GM12878 (cell line): Measurements from ENCODE around the gene CAMTA1. TPM values are rescaled to one million over a fixed set of nuclear protein-coding genes. Genes with fewer than 3 reads are reported as not detected.

ENCODE experiments used
- ATAC-seq: fragments of 200-7000 bp; cut with Tn5 transposase; 3 replicates; pipeline ENCODE4 v1.9.1; 2020; ENCODE audit warnings: mild to moderate bottlenecking, moderate library complexity
- BruUV-seq: library from RNA; stranded (reverse); fragments of 400-500 nt; replicated peaks from 2 replicates; lab custom pipeline; 2021; lab: Mats Ljungman, UMichigan
- CTCF ChIA-PET: fragments of 300-600 bp; sonication (Branson Sonifier 250); formaldehyde crosslinking; extraction: SDS; loops from one replicate; lab custom pipeline; 2021; ENCODE audit warnings: inconsistent platforms; lab: Yijun Ruan, JAX
- POLR2A ChIA-PET: fragments of 350-600 bp; formaldehyde crosslinking; extraction: SDS; loops from one replicate; lab custom pipeline; 2021; ENCODE audit warnings: inconsistent platforms; lab: Charles Lee
- RAD21 ChIA-PET: fragments of 300-600 bp; sonication (Branson Sonifier 250); formaldehyde crosslinking; loops from one replicate; lab custom pipeline; 2023; ENCODE audit warnings: antibody characterized with exemption; ENCODE audit not compliant: unreplicated experiment; lab: Charles Lee
- SMC1A ChIA-PET: fragments of 300-600 bp; sonication (Branson Sonifier 250); formaldehyde crosslinking; loops from one replicate; lab custom pipeline; 2023; ENCODE audit not compliant: unreplicated experiment, uncharacterized antibody; lab: Charles Lee
- DNase-seq: peaks from one replicate; pipeline ENCODE4 v3.0.0-alpha.2; 2011; ENCODE audit warnings: low read depth, low spot score
- FAIRE-seq: peaks from 3 replicates; lab custom pipeline; 2011; peaks lifted over from hg19 to GRCh38; lab: Jason Lieb, UNC
- H2AFZ ChIP-seq: 2 replicates; pipeline ENCODE4 v1.6.0; 2011; ENCODE audit warnings: low read depth, low read length, control low read depth; ENCODE audit not compliant: control insufficient read depth
- H3K27ac ChIP-seq: 2 replicates; pipeline ENCODE4 v1.5.1; 2011; ENCODE audit warnings: control low read depth; ENCODE audit not compliant: control insufficient read depth, insufficient read depth
- H3K27me3 ChIP-seq, 2 experiments: replicated peaks in 1 of 2; 2 replicates each; pipeline versions ENCODE4 v1.6.0 to v1.6.1; 2011; ENCODE audit warnings: low read length in 1 of 2; ENCODE audit not compliant: control insufficient read depth in 2 of 2, insufficient read depth in 2 of 2
- H3K36me3 ChIP-seq, 2 experiments: 2 replicates each; pipeline ENCODE4 v1.5.1; 2011; ENCODE audit warnings: low read length in 1 of 2; ENCODE audit not compliant: control insufficient read depth in 2 of 2, insufficient read depth in 2 of 2
- H3K4me1 ChIP-seq: 2 replicates; pipeline ENCODE4 v1.6.1; 2011; ENCODE audit warnings: mild to moderate bottlenecking, low read length, moderate library complexity, mixed read lengths; ENCODE audit not compliant: control insufficient read depth, insufficient read depth
- H3K4me2 ChIP-seq: 2 replicates; pipeline ENCODE4 v1.6.0; 2011; ENCODE audit warnings: control low read depth; ENCODE audit not compliant: control insufficient read depth, insufficient read depth
- H3K4me3 ChIP-seq: fragments of 200-600 bp; sonication (generic); 2 replicates; pipeline ENCODE4 v1.5.1; 2016
- H3K79me2 ChIP-seq: 2 replicates; pipeline ENCODE4 v1.6.0; 2011; ENCODE audit warnings: low read length; ENCODE audit not compliant: control insufficient read depth, insufficient read depth
- H3K9ac ChIP-seq: 2 replicates; pipeline ENCODE4 v1.8.0; 2011; ENCODE audit warnings: low read length, control low read depth, mixed read lengths; ENCODE audit not compliant: control insufficient read depth, insufficient read depth
- H3K9me3 ChIP-seq: replicated peaks from 3 replicates; pipeline ENCODE4 v1.5.1; 2011; ENCODE audit warnings: mild to moderate bottlenecking, low read length; ENCODE audit not compliant: control insufficient read depth, insufficient read depth
- H4K20me1 ChIP-seq: 2 replicates; pipeline ENCODE4 v1.6.0; 2011; ENCODE audit not compliant: control insufficient read depth, insufficient read depth
- BHLHE40 ChIP-seq, 2 experiments: fragments of 450-650 bp in 1 of 2; IDR thresholded peaks; 2 replicates each; pipeline ENCODE4 v1.6.1; 2011 to 2017; ENCODE audit warnings: low read depth in 2 of 2, borderline replicate concordance in 1 of 2, improper control_type of control experiment in 1 of 2, low read length in 1 of 2, mild to moderate bottlenecking in 1 of 2
- FOXM1 ChIP-seq: IDR thresholded peaks from 2 replicates; pipeline ENCODE4 v1.6.1; 2012; ENCODE audit warnings: low read depth, mild to moderate bottlenecking, inconsistent platforms, low read length, moderate library complexity
- GABPA ChIP-seq: IDR thresholded peaks from 2 replicates; pipeline ENCODE4 v1.6.1; 2014; ENCODE audit warnings: antibody characterized with exemption, low read depth, mild to moderate bottlenecking, inconsistent platforms
- HCFC1 ChIP-seq: fragments of 150-350 bp; IDR thresholded peaks from 2 replicates; pipeline ENCODE4 v1.6.1; 2014; ENCODE audit warnings: low read length
- HDAC2 ChIP-seq: fragments of 200-600 bp; sonication (generic); IDR thresholded peaks from 2 replicates; pipeline ENCODE4 v1.6.1; 2017
- IRF4 ChIP-seq: IDR thresholded peaks from 2 replicates; pipeline ENCODE4 v1.6.1; 2011; ENCODE audit warnings: low read depth, low read length
- JUNB ChIP-seq: IDR thresholded peaks from 2 replicates; pipeline ENCODE4 v1.6.1; 2016; ENCODE audit warnings: antibody characterized with exemption, mild to moderate bottlenecking
- JUND ChIP-seq: IDR thresholded peaks from 2 replicates; pipeline ENCODE4 v1.6.1; 2012; ENCODE audit warnings: low read depth, mild to moderate bottlenecking, low read length, improper control_type of control experiment, moderate library complexity
- NFYB ChIP-seq: IDR thresholded peaks from 2 replicates; pipeline ENCODE4 v1.6.1; 2011; ENCODE audit warnings: low read depth, mild to moderate bottlenecking, low read length, improper control_type of control experiment, moderate library complexity; ENCODE audit not compliant: insufficient read depth
- NR2C2 ChIP-seq: IDR thresholded peaks from 2 replicates; pipeline ENCODE4 v1.6.1; 2011; ENCODE audit warnings: borderline replicate concordance, low read depth; ENCODE audit not compliant: control insufficient read depth, insufficient read length
- PAX8 ChIP-seq: fragments of 450-650 bp; IDR thresholded peaks from 2 replicates; pipeline ENCODE4 v1.6.1; 2017; ENCODE audit warnings: mild to moderate bottlenecking, moderate library complexity
- RAD51 ChIP-seq: fragments of 450-650 bp; IDR thresholded peaks from 2 replicates; pipeline ENCODE4 v1.6.1; 2016; ENCODE audit warnings: moderate library complexity, mild to moderate bottlenecking, inconsistent platforms
- RBBP5 ChIP-seq: fragments of 200-600 bp; sonication (generic); conservative IDR thresholded peaks from 2 replicates; pipeline ENCODE4 v1.6.1; 2016
- SIN3A ChIP-seq: IDR thresholded peaks from 2 replicates; pipeline ENCODE4 v1.6.1; 2012; ENCODE audit warnings: low read depth, low read length, improper control_type of control experiment
- SMAD5 ChIP-seq: IDR thresholded peaks from 2 replicates; pipeline ENCODE4 v1.6.1; 2016; ENCODE audit warnings: antibody characterized with exemption, low read depth
- SMC3 ChIP-seq: IDR thresholded peaks from 2 replicates; pipeline ENCODE4 v1.6.1; 2011; ENCODE audit warnings: low read length, improper control_type of control experiment, borderline replicate concordance
- SRF ChIP-seq, 2 experiments: IDR thresholded peaks; 2 replicates each; pipeline ENCODE4 v1.6.1; 2011; ENCODE audit warnings: low read depth in 2 of 2, low read length in 2 of 2, mild to moderate bottlenecking in 1 of 2, moderate library complexity in 1 of 2
- TARDBP ChIP-seq: IDR thresholded peaks from 2 replicates; pipeline ENCODE4 v1.6.1; 2016; ENCODE audit warnings: borderline replicate concordance
- ZNF207 ChIP-seq: fragments of 450-650 bp; IDR thresholded peaks from 2 replicates; pipeline ENCODE4 v1.6.1; 2014; ENCODE audit warnings: antibody characterized with exemption, mild to moderate bottlenecking, borderline replicate concordance
- ZNF274 ChIP-seq: IDR thresholded peaks from one replicate; pipeline ENCODE4 v1.8.0; 2011; ENCODE audit not compliant: insufficient read length, insufficient read depth
- ZSCAN29 ChIP-seq: fragments of 450-650 bp; IDR thresholded peaks from 2 replicates; pipeline ENCODE4 v1.6.1; 2017; ENCODE audit warnings: mild to moderate bottlenecking, moderate library complexity
- WGBS: methylation state at CpG from one replicate; pipeline ENCODE4 v1.1.6; 2016; ENCODE audit warnings: low lambda C conversion rate; ENCODE audit not compliant: insufficient replicate concordance, insufficient coverage; ENCODE audit errors: missing lambda C conversion rate; 5-methylcytosine and 5-hydroxymethylcytosine counted together
- in situ Hi-C: fragments of 300-500 bp; cut with MboI; formaldehyde crosslinking; loops from 9 replicates; pipeline ENCODE4 v1.14.3; 2018; ENCODE audit warnings: mixed read lengths
- intact Hi-C: fragments of 100-400 bp; cut with micrococcal nuclease; formaldehyde crosslinking; loops from one replicate; pipeline ENCODE4 v1.14.2; 2022; ENCODE audit not compliant: unreplicated experiment
- polyA plus RNA-seq, 11 experiments: library from polyadenylated mRNA; depleted of rRNA in 4 of 11; unstranded in 6 of 11; stranded (reverse) in 5 of 11; fragments of >200 nt; fragmentation: Nextera tagmentation in 4 of 11; fragmentation: Illumina TruSeq in 1 of 11; extraction: Ambion mirVana in 4 of 11; extraction: Trizol in 1 of 11; gene quantifications; 1 replicate in 1 of 11; 2 replicates in 10 of 11; pipeline versions ENCODE4 v1.2.1 to v1.2.3, GENCODE V29; 2011 to 2016; ENCODE audit warnings: inconsistent platforms in 2 of 11, missing spikeins in 2 of 11, low read depth in 1 of 11
- total RNA-seq, 4 experiments: library from RNA; depleted of rRNA in 3 of 4; stranded (reverse); fragments of >200 nt in 3 of 4; fragmentation: Illumina TruSeq in 1 of 4; extraction: Trizol in 1 of 4; gene quantifications; 2 replicates each; pipeline versions ENCODE4 v1.2.1 to v1.2.3, GENCODE V29; 2013 to 2021

Gene CAMTA1
- total and polyA plus RNA-seq, 10 of the 15 experiments (the other 5 are each of a cell fraction or from before 2014, with no cell fraction given): 37.7 to 148 (median 76.4) TPM

DNA sequence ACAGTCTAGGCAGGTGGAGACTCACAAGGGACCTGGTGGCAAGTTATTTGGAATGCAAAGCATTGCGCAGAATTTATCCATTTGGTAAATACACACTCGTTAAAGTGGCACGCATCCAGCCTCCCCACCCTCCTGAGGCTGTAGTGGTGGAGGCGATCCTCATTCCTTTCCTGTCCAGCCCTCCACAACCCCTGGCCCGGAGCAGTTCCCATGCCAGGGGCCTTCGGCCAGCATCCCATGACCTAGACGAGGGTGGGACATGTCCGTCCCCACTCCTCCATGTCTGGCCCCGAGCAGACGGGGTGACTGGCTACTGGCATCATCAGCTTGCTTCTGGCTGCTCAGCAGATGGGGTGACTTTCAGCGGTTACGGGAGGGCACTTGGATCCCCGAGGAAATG is 704.3 kb downstream of the CAMTA1 start:
- ChIA-PET CTCF (no interaction called here), SMC1A (no interaction called here), POLR2A (no interaction called here), RAD21 (no interaction called here)
- Histone ChIP-seq H4K20me1 (no peaks in the 10 kb centered on the region), H3K79me2 (no peaks in the 10 kb centered on the region), H3K9ac (no peak overlapping the region), H3K4me1 (no peaks in the 10 kb centered on the region), H3K9me3 (no peaks in the 10 kb centered on the region; the same call in 2 of the 3 replicates), H3K4me3 (no peak overlapping the region), H3K4me2 (no peak overlapping the region), H3K36me3 (no peaks in the 10 kb centered on the region), H2AFZ (no peak overlapping the region), H3K27me3 (no peaks in the 10 kb centered on the region), H3K27ac (no peak overlapping the region)
- in situ Hi-C loops: no loop called here
- ATAC-seq (no peak), DNase-seq (no peak), FAIRE-seq (no peak)
- intact Hi-C loops: no loop called here
- BruUV-seq: no TSS peak
- TF ChIP-seq JUND (no peak), NFYB (no peak)
- WGBS: 41% methylated on average over 13 of the region's 13 CpGs

- Histone ChIP-seq H3K36me3 (no peaks in the 10 kb centered on the region), H3K4me3 (no peak overlapping the region), H3K4me2 (no peak overlapping the region), H3K9ac (no peak overlapping the region), H3K27ac (no peak overlapping the region), H2AFZ (no peak overlapping the region), H3K79me2 (no peaks in the 10 kb centered on the region), H3K9me3 (no peaks in the 10 kb centered on the region; the same call in 2 of the 3 replicates), H4K20me1 (no peaks in the 10 kb centered on the region), H3K27me3 (no peaks in the 10 kb centered on the region), H3K4me1 (no peaks in the 10 kb centered on the region)
- FAIRE-seq: no peak
- TF ChIP-seq IRF4 (no peak), HDAC2 (no peak), NFYB (no peak), NR2C2 (no peak), GABPA (no peak), SMC3 (no peak), RAD51 (no peak), SRF (IDR thresholded peaks at IDR 0.05; ENCODE audit: low read depth in 2 of 2, low read length in 2 of 2) (no peak), PAX8 (no peak), FOXM1 (no peak), BHLHE40 (IDR thresholded peaks at IDR 0.05; ENCODE audit: borderline replicate concordance in 1 of 2, low read depth in 2 of 2, low read length in 1 of 2) (no peak), TARDBP (no peak), ZNF274 (no peak), RBBP5 (no peak), SIN3A (no peak), ZSCAN29 (no peak), JUNB (no peak), ZNF207 (no peak), HCFC1 (no peak), SMAD5 (no peak)
- SMC1A ChIA-PET: no interaction called here
- CTCF ChIA-PET: no interaction called here
- intact Hi-C loops (no loop called here), in situ Hi-C loops (no loop called here)
- POLR2A ChIA-PET: no interaction called here
- BruUV-seq: no TSS peak
- WGBS: 54% methylated on average over 10 of the region's 10 CpGs
- no peak for ATAC-seq
- RAD21 ChIA-PET: no interaction called here
- no peak for DNase-seq
Measured at GRCh38 chr1:7490576-7490975, 705.3 kb downstream of the CAMTA1 start.
